GM10266 (cell line): ENCODE measurements around the gene IGFBPL1.

Experiments
- DNase-seq: peaks from one replicate; pipeline ENCODE4 v3.0.0; 2012; ENCODE audit errors: extremely low spot score
- CTCF ChIP-seq: IDR thresholded peaks from 2 replicates; pipeline ENCODE4 v1.5.1; 2012; ENCODE audit warnings: mild to moderate bottlenecking, low read depth; ENCODE audit not compliant: control insufficient read depth, insufficient read depth; ENCODE audit errors: missing control alignments

The IGFBPL1 gene

GRCh38 chr9:38390442-38390841 is 33.8 kb downstream of the IGFBPL1 start:
- TF ChIP-seq CTCF, result no peak
- no peak for DNase-seq

- no peak for DNase-seq
- no peak for TF ChIP-seq CTCF
These were observed 34.9 kb downstream of the IGFBPL1 start for GRCh38 chr9:38389313-38389712.

GRCh38 chr9:38388283-38389223 is 35.7 kb downstream of the IGFBPL1 start:
- TF ChIP-seq CTCF, result no peak
- DNase-seq, result no peak

- no peak for TF ChIP-seq CTCF
- no peak for DNase-seq
These were observed 36.5 kb downstream of the IGFBPL1 start for GRCh38 chr9:38387751-38388150.

GRCh38 chr9:38387066-38387465 is 37.2 kb downstream of the IGFBPL1 start:
- TF ChIP-seq CTCF, result no peak
- DNase-seq, result no peak

- no peak for TF ChIP-seq CTCF
- no peak for DNase-seq
These were observed 37.8 kb downstream of the IGFBPL1 start for GRCh38 chr9:38386319-38386895.

GRCh38 chr9:38385896-38386295 is 38.4 kb downstream of the IGFBPL1 start:
- TF ChIP-seq CTCF, result no peak
- DNase-seq, result no peak
